ENCODE measurements around the gene PFKP.

Gene PFKP

GRCh38 chr10:3137958-3138726 is 70.8 kb downstream of the PFKP start:
- DNase-seq: no peak

GRCh38 chr10:3139216-3139910 is 72.0 kb downstream of the PFKP start:
- no peak for DNase-seq

- no peak for DNase-seq
Observed at GRCh38 chr10:3140280-3140679, 72.9 kb downstream of the PFKP start.

GRCh38 chr10:3141351-3142005 is 74.1 kb downstream of the PFKP start:
- no peak for DNase-seq

GRCh38 chr10:3142146-3142875 is 75.0 kb downstream of the PFKP start:
- no peak for DNase-seq

- no peak for DNase-seq
Observed at GRCh38 chr10:3143366-3143765, 76.0 kb downstream of the PFKP start.

GRCh38 chr10:3143791-3144434 is 76.6 kb downstream of the PFKP start:
- no peak for DNase-seq

- no peak for DNase-seq
Observed at GRCh38 chr10:3145366-3145765, 78.0 kb downstream of the PFKP start.

- DNase-seq: no peak
Observed at GRCh38 chr10:3146289-3146688, 78.9 kb downstream of the PFKP start.

GRCh38 chr10:3147117-3147820 is 79.9 kb downstream of the PFKP start:
- no peak for DNase-seq

GRCh38 chr10:3148041-3148440 is 80.7 kb downstream of the PFKP start:
- DNase-seq: no peak

GRCh38 chr10:3148994-3149393 is 81.6 kb downstream of the PFKP start:
- no peak for DNase-seq

- DNase-seq: no peak
Observed at GRCh38 chr10:3149918-3150317, 82.6 kb downstream of the PFKP start.

- no peak for DNase-seq
Observed at GRCh38 chr10:3150366-3150765, 83.0 kb downstream of the PFKP start.

GRCh38 chr10:3150961-3151360 is 83.6 kb downstream of the PFKP start:
- no peak for DNase-seq

- no peak for DNase-seq
Observed at GRCh38 chr10:3151889-3152565, 84.7 kb downstream of the PFKP start.

GRCh38 chr10:3152566-3152935 is 85.2 kb downstream of the PFKP start:
- no peak for DNase-seq

GRCh38 chr10:3154666-3155065 is 87.3 kb downstream of the PFKP start:
- no peak for DNase-seq

- DNase-seq: no peak
Observed at GRCh38 chr10:3159152-3159551, 91.8 kb downstream of the PFKP start.

GRCh38 chr10:3162533-3162932 is 95.2 kb downstream of the PFKP start:
- DNase-seq: no peak

- no peak for DNase-seq
Observed at GRCh38 chr10:3163879-3164278, 96.5 kb downstream of the PFKP start.

- DNase-seq: no peak
Observed at GRCh38 chr10:3165196-3165595, 97.8 kb downstream of the PFKP start.
